Stomach (tissue), 4 donors: Measurements from ENCODE around the gene TRAPPC10.

Source experiments
- EP300 ChIP-seq: sonication (generic); formaldehyde crosslinking; IDR thresholded peaks from one replicate; pipeline ENCODE4 v1.6.1; 2017; ENCODE audit warnings: antibody characterized with exemption
- TF ChIP-seq, protein P1 (sequence below), 7 experiments: fragments of 450-650 bp in 4 of 7; fragments of 200-600 bp in 3 of 7; sonication (generic) in 3 of 7; IDR thresholded peaks; one replicate each; pipeline ENCODE4 v1.5.1; 2016 to 2019; ENCODE audit warnings: antibody characterized with exemption in 7 of 7, control low read depth in 2 of 7, mild to moderate bottlenecking in 1 of 7

DNA sequence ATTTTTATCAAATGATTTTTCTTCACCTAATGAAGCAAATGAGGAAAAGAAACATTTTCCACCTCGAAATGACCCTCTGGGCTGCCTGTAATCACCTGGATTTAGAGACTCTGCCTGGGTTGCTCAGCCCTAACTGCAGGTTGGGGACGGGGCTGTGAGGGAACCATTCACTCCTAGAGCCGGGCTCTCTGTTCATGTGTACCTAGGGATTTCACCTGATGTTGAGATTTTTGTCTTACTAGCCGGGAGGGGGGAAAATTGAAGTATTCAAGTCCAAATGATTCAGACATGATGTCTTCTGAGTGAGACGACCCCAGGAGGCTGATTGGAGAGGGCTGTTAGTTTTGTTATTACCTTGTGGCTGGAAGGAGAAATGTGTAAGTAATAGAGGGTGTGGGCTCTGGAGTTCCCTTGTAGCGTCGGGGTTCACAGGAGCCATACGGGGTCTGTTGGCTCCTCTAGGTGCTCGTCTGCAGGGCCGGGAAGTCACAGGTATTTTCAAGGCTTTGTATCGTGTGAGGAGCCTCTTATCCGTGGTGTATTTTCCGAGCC, 52.8 kb downstream of the TRAPPC10 start:
- no peak for TF ChIP-seq EP300
- TF ChIP-seq, protein P1, sequence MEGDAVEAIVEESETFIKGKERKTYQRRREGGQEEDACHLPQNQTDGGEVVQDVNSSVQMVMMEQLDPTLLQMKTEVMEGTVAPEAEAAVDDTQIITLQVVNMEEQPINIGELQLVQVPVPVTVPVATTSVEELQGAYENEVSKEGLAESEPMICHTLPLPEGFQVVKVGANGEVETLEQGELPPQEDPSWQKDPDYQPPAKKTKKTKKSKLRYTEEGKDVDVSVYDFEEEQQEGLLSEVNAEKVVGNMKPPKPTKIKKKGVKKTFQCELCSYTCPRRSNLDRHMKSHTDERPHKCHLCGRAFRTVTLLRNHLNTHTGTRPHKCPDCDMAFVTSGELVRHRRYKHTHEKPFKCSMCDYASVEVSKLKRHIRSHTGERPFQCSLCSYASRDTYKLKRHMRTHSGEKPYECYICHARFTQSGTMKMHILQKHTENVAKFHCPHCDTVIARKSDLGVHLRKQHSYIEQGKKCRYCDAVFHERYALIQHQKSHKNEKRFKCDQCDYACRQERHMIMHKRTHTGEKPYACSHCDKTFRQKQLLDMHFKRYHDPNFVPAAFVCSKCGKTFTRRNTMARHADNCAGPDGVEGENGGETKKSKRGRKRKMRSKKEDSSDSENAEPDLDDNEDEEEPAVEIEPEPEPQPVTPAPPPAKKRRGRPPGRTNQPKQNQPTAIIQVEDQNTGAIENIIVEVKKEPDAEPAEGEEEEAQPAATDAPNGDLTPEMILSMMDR (IDR thresholded peaks at IDR 0.05): no peak
